GM18909 (cell line): ENCODE data around the gene KCNQ1.

ENCODE experiments used
- ATAC-seq: cut with Tn5 transposase; IDR thresholded peaks from one replicate; pipeline ENCODE4 v1.9.1; 2021; ENCODE audit warnings: mild to moderate bottlenecking; ENCODE audit not compliant: unreplicated experiment, poor library complexity

KCNQ1 gene

GRCh38 chr11:2833716-2834502 is 389.1 kb downstream of the KCNQ1 start:
- ATAC-seq = no peak

GRCh38 chr11:2834503-2835273 is 389.9 kb downstream of the KCNQ1 start:
- ATAC-seq = no peak

GRCh38 chr11:2835296-2835695 is 390.5 kb downstream of the KCNQ1 start:
- no peak for ATAC-seq

GRCh38 chr11:2835751-2836150 is 390.9 kb downstream of the KCNQ1 start:
- no peak for ATAC-seq

- no peak for ATAC-seq
Observed at GRCh38 chr11:2836315-2837095, 391.7 kb downstream of the KCNQ1 start.

GRCh38 chr11:2837096-2837601 is 392.3 kb downstream of the KCNQ1 start:
- ATAC-seq = no peak

- ATAC-seq = no peak
Observed at GRCh38 chr11:2837651-2838050, 392.8 kb downstream of the KCNQ1 start.

- ATAC-seq = no peak
Observed at GRCh38 chr11:2838091-2838490, 393.3 kb downstream of the KCNQ1 start.

- ATAC-seq = no peak
Observed at GRCh38 chr11:2838676-2839294, 394.0 kb downstream of the KCNQ1 start.

- ATAC-seq = no peak
Observed at GRCh38 chr11:2839395-2839943, 394.7 kb downstream of the KCNQ1 start.

GRCh38 chr11:2841411-2842190 is 396.8 kb downstream of the KCNQ1 start:
- ATAC-seq = no peak

GRCh38 chr11:2842876-2843275 is 398.1 kb downstream of the KCNQ1 start:
- ATAC-seq = no peak

- ATAC-seq = no peak
Observed at GRCh38 chr11:2843551-2843950, 398.7 kb downstream of the KCNQ1 start.

- no peak for ATAC-seq
Observed at GRCh38 chr11:2844116-2844842, 399.5 kb downstream of the KCNQ1 start.

- no peak for ATAC-seq
Observed at GRCh38 chr11:2844996-2845395, 400.2 kb downstream of the KCNQ1 start.

GRCh38 chr11:2846056-2846455 is 401.2 kb downstream of the KCNQ1 start:
- ATAC-seq = no peak

GRCh38 chr11:2846470-2846869 is 401.7 kb downstream of the KCNQ1 start:
- ATAC-seq = no peak

GRCh38 chr11:2847561-2847960 is 402.8 kb downstream of the KCNQ1 start:
- ATAC-seq = no peak

- no peak for ATAC-seq
Observed at GRCh38 chr11:2848497-2848896, 403.7 kb downstream of the KCNQ1 start.
